Activated naive CD4-positive, alpha-beta T cell treated with anti-CD3 and anti-CD28 coated beads, Interleukin-2, amount 50 U/mL, for 24 hours (primary cell): ENCODE results near the gene RFK.
"Not testable (repeated sequence)": the region's sequence is repeated elsewhere in the genome, so short reads cannot be mapped to it uniquely, and the experiment has no call there.

Source experiments
- H3K27ac Mint-ChIP-seq: one replicate; pipeline ENCODE4 v1.8.0; 2021; ENCODE audit warnings: mild to moderate bottlenecking, mixed read lengths
- H3K27me3 Mint-ChIP-seq: one replicate; pipeline ENCODE4 v1.8.0; 2021; ENCODE audit warnings: mixed read lengths
- H3K36me3 Mint-ChIP-seq: one replicate; pipeline ENCODE4 v1.8.0; 2021; ENCODE audit warnings: mixed read lengths
- H3K4me1 Mint-ChIP-seq: one replicate; pipeline ENCODE4 v1.8.0; 2021; ENCODE audit warnings: mixed read lengths
- H3K4me3 Mint-ChIP-seq: one replicate; pipeline ENCODE4 v1.8.0; 2021; ENCODE audit warnings: mild to moderate bottlenecking, mixed read lengths
- H3K9me3 Mint-ChIP-seq: one replicate; pipeline ENCODE4 v1.8.0; 2021; ENCODE audit warnings: mixed read lengths

RFK gene

DNA sequence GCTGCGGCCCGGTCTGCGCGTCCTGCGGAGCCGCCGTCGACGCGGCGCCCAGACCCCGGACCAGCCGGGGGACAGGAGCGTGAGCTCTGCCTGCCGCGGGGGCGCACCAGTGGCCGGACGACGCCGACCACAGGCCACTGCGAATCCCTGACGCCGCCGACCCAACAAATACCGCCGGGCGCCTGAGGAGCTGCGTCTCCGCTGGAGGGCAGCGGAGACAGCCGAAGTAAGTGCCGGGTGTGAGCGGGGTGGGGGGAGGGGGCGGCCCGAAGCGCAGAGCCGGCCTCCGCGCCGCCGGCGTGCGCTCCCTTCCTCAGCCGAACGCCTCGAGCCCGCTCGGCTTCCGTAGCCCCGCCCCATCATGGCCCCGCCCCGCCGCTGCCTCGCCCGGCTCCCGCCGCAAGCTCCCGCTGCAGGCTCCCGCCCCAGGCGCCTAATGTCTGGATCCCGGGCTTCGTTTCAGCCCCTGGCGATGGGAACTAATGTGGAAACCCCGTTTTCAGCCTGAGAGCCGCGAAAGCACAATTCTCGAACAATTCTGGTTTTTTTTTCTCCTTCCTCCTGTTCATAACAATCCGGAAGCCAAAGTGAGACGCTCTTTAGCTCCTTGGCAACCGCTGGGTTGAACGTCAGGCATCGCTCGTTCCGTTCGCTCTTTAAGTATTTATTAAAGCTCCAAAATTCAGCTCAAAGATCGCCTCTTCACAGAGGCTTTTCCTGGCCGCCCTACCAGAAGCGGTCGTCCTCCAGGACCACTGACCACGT is at the start of gene RFK:
TSS of gene RFK (minus strand) at position 232 of the 765 bp plus-strand sequence. CDS start 255 bp downstream, outside the sequence.
- Mint-ChIP-seq H3K36me3 (peaks cover 9% of the 10 kb centered on the region), H3K27ac (peak within 1 kb of the TSS; percentile 99), H3K4me3 (peak within 1 kb of the TSS; percentile 100), H3K4me1 (peaks cover 36% of the 10 kb centered on the region), H3K27me3 (no peaks in the 10 kb centered on the region), H3K9me3 (no peaks in the 10 kb centered on the region)

DNA sequence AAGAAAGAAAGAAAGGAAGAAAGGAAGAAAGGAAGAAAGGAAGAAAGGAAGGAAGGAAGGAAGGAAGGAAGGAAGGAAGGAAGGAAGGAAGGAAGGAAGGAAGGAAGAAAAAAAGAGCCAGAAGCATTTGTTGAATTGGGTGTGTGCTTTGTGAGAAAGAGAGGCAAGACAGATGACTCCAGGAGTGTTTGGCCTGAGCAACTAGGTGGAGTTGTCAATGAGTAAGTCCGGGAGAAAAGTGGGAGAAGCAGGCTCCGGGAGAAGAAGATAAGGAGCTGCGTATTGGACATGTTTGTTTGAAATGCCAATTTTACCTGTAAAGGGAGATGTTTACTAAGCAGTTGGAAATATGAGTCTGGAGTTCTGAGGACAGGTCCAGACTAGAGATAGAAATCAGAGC is 49.7 kb upstream of the RFK start:
- Mint-ChIP-seq H3K9me3 (no peaks in the 10 kb centered on the region), H3K27ac (no peak overlapping the region), H3K27me3 (peaks cover 2% of the 10 kb centered on the region), H3K36me3 (no peaks in the 10 kb centered on the region), H3K4me1 (peaks cover 4% of the 10 kb centered on the region), H3K4me3 (no peak overlapping the region)

DNA sequence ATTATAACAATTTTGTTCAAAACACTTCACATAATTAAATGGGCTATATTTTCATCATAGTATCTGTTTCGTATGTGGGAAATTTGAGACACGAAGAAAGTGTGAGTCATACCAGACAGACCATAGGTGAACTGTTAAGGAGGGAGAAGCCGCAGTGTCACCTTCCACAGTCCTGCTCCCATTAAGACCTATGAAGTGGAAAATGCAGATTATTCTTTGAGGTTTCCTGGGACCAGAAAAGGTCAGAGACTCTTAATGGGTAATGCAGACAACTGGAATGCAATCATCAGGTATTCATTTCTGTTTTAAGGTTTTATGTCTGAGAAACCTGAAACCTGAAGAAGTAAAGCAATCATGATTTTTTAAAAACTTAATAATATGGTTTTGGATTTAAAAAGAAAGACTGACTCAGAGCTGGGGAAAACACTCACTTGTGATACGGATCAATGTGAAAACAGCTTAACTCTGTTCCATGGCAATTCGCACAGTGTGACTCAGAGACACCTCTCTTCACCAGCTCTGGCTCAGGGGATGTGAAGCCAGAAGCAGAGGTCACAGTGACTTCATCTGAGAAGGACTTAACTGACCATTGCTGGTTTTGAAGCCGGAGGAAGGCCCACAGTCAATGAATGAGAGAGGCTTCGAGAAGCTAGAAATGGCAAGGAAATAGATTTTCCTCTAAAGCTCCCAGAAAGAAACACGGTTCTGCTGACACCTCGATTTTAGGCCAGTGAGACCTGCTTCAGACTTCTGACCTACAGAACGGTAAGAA is 47.5 kb upstream of the RFK start:
- no peaks in the 10 kb centered on the region for H3K9me3 Mint-ChIP-seq
- H3K36me3 Mint-ChIP-seq = no peaks in the 10 kb centered on the region
- H3K4me1 Mint-ChIP-seq = peaks cover 4% of the 10 kb centered on the region
- H3K4me3 Mint-ChIP-seq = peak overlapping the region; percentile 43
- H3K27me3 Mint-ChIP-seq = peaks cover 2% of the 10 kb centered on the region
- H3K27ac Mint-ChIP-seq = peak overlapping the region; percentile 89

DNA sequence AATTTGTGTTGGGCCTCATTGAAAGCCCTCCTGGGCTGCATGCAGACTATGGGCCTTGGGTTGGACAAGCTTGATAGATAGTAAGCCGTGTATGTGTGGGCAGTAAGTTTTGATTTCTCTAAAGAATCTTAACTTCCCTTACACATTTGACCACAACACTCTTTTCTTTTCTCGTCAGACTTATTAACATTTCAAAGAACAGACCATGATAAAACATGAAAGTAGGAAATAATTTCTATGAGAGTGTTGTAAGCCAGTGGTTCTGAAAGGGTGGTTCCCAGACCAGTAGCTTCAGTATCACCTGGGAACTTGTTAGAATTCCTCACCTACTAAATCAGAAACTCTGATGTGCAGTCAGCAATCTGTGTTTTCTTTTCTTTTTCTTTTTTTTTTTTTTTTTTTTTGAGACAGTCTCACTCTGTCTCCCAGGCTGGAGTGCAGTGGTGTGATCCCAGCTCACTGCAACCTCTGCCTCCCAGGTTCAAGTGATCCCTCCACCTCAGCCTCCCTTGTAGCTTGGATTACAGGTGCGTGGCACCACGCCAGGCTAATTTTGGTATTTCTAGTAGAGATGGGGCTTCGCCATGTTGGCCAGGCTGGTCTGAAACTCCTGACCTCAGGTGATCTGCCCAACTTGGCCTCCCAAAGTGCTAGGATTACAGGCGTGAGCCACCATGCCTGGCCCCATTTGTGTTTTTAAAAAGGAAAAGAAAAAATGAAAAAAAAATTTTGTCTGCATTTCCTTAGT is 44.8 kb upstream of the RFK start:
- Mint-ChIP-seq H3K36me3 (no peaks in the 10 kb centered on the region), H3K4me3 (no peak overlapping the region), H3K4me1 (peaks cover 4% of the 10 kb centered on the region), H3K27ac (no peak overlapping the region), H3K9me3 (no peaks in the 10 kb centered on the region), H3K27me3 (no peaks in the 10 kb centered on the region)

DNA sequence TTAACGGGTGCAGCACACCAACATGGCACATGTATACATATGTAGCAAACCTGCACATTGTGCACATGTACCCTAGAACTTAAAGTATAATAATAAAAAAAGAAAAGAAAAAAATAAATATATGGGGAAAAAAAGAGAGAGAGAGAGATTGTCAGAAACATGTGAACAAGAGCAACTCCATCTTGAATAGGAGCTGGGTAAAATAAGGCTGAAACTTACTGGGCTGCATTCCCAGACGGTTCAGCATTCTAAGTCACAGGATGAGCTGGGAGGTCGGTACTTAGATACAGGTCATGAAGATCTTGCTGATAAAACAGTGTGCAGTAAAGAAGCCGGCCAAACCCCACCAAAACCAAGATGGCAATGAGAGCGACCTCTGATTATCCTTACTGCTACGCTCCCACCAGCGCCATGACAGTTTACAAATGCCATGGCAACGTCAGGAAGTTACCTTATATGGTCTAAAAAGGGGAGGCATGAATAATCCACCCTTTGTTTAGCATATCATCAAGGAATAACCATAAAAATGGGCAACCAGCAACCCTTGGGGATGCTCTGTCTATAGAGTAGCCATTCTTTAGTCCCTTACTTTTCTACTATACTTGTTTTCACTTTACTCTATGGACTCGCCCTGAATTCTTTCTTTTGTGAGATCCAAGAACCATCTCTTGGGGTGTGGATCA is 42.9 kb upstream of the RFK start:
- not testable (repeated sequence) for H3K27me3 Mint-ChIP-seq, H3K27ac Mint-ChIP-seq, H3K9me3 Mint-ChIP-seq, H3K36me3 Mint-ChIP-seq, H3K4me1 Mint-ChIP-seq, H3K4me3 Mint-ChIP-seq

DNA sequence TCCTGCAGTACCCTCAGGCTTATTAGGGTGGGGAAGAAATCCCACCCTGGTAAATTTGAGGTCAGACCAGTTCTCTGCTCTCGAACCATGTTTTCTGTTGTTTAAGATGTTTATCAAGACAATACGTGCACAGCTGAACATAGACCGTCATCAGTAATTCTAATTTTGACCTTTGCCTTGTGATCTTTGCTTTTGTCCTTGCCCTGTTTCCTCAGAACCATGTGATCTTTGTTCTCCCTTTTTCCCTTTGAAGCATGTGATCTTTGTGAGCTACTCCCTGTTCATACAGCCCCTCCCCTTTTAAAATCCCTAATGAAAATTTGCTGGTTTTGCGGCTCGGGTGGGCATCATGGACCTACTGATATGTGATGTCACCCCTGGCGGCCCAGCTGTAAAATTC is 40.7 kb upstream of the RFK start:
- not testable (repeated sequence) for H3K9me3 Mint-ChIP-seq, H3K27me3 Mint-ChIP-seq, H3K36me3 Mint-ChIP-seq, H3K4me1 Mint-ChIP-seq, H3K4me3 Mint-ChIP-seq, H3K27ac Mint-ChIP-seq

DNA sequence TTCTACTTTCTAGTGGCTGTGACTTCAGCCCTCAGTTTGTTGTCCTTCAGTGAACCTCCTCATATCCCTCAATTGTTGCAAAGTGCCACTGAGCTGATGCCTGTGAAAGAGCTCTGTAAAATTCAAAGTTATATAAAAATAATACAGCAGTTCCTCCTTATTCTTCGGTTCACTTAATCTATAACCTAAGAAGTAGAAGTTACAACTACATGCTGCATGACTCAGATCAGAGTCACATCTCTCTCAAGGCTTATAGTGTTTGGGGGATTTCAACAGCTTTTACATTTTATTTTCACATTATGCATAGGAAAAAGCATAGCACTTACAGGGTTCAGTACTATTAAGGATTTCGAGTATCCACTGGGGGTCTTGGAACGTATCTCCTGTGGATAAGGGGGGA is 39.6 kb upstream of the RFK start:
- no peak overlapping the region for H3K4me3 Mint-ChIP-seq
- H3K9me3 Mint-ChIP-seq = no peaks in the 10 kb centered on the region
- no peak overlapping the region for H3K27ac Mint-ChIP-seq
- no peaks in the 10 kb centered on the region for H3K36me3 Mint-ChIP-seq
- no peaks in the 10 kb centered on the region for H3K27me3 Mint-ChIP-seq
- no peaks in the 10 kb centered on the region for H3K4me1 Mint-ChIP-seq

DNA sequence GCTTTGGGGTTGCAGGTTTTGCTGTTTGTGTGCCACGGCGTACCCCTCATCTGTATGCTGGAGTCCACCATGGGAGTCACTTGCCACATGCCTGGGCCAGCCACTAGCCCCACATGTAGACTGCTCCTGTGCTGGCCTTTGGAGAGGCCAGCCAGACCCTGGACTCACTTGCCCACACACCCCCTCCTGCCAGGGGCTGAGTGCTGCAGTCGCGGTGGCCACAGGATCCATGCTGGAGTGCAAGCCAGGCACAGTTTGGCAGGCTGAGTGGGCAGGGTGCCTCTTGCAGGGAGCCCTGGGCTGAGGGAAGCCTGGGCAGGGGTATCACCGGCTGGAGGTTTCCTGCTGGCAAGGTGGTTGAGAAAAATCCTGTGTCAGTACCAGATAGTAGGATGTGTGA is 39.2 kb upstream of the RFK start:
- Mint-ChIP-seq H3K27ac (no peak overlapping the region), H3K36me3 (no peaks in the 10 kb centered on the region), H3K27me3 (no peaks in the 10 kb centered on the region), H3K4me1 (no peaks in the 10 kb centered on the region), H3K9me3 (no peaks in the 10 kb centered on the region), H3K4me3 (no peak overlapping the region)

DNA sequence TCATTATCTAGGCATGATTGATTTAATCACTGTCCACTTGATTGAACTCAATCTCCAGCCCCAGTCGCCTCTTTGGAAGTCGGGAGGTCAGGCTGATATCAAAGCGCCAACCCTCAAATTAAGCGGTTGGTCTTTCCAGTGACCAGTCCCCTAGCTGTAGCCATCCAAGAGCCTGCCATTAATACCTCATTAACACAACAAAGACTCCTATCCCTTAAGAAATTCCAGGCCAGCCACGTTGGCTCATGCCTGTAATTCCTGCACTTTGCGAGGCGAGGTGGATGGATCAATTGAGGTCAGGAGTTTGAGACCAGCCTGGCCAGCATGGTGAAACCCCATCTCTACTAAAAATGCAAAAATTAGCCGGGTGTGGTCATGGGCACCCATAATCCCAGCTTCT is 37.4 kb upstream of the RFK start:
- Mint-ChIP-seq H3K9me3 (no peaks in the 10 kb centered on the region), H3K4me1 (no peaks in the 10 kb centered on the region), H3K27ac (no peak overlapping the region), H3K4me3 (no peak overlapping the region), H3K27me3 (no peaks in the 10 kb centered on the region), H3K36me3 (no peaks in the 10 kb centered on the region)

DNA sequence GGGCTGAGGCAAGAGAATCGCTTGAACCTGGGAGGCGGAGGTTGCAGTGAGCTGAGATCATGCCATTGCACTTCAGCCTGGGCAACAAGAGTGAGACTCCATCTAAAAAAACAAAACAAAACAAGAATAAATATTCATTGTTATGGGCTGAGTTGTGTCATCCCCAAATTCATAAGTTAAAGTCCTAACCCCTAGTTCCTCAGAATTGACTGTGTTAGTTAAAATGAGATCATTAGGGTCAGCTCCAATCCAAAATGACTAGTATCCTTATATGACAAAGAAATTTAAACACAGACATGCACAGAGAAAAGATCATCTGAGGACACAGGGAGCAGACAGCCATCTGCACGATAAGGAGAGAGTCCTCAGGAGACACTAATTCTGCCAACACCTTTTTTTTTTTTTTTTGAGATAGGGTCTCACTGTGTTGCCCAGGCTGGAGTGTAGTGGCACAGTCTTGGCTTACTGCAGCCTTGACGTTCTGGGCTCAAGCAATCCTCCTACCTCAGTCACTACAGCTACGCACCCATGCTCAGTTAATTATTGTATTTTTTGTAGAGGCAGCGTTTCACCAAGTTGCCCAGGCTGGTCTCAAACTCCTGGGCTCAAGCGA is 32.7 kb upstream of the RFK start:
- H3K36me3 Mint-ChIP-seq = no peaks in the 10 kb centered on the region
- no peak overlapping the region for H3K27ac Mint-ChIP-seq
- peaks cover 5% of the 10 kb centered on the region for H3K4me1 Mint-ChIP-seq
- H3K9me3 Mint-ChIP-seq = no peaks in the 10 kb centered on the region
- no peaks in the 10 kb centered on the region for H3K27me3 Mint-ChIP-seq
- no peak overlapping the region for H3K4me3 Mint-ChIP-seq

DNA sequence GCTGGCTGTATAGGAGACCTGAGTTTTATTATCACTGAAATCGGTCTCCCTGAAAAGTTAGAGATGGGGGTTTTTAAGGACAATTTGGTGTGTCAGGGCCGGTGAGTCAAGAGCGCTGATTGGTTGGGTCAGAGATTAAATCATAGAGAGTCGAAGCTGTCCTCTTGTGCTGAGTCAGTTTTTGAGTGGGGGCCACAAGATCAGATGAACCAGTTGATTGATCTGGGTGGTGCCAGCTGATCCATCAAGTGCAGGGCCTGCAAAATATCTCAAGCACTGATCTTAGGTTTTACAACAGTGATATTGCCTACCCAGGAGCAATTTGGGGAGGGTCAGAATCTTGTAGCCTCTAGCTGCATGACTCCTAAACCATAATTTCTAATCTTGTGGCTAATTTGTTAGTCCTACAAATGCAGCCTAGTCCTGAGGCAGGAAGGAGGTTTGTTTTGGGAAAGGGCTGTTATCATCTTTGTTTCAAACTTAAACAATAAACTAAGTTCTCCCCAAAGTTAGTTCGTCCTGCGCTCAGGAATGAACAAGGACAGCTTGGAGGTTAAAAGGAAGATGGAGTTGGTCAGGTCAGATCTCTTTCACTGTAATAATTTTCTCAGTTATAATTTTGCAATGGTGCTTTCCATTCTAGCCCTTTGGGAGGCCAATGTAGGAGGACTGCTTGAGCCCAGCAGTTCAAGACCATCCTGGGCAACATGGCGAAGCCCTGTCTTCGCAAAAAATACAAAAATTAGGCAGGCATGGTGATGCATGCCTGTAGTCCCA is 31.6 kb upstream of the RFK start:
- Mint-ChIP-seq H3K27me3 (no peaks in the 10 kb centered on the region), H3K36me3 (no peaks in the 10 kb centered on the region), H3K4me3 (no peak overlapping the region), H3K4me1 (peaks cover 5% of the 10 kb centered on the region), H3K9me3 (no peaks in the 10 kb centered on the region), H3K27ac (no peak overlapping the region)

DNA sequence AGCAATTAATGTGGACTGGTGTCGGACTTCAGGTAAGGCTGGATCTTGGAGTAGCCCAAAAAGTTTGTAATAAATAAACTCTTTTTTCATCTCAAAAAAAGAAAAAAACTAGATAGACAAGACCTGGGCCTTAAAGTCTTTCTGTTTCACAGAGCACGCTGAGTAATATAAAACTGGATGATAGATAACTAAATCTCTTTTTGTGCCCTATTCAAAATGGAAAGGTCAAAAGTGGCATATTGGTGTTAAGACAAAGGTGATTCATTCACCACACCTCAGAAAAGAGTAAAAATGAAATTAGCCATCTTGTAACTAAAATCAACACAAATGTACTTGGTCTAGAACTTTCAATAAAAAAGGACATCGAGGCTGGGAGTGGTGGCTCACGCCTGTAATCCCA is 30.3 kb upstream of the RFK start:
- no peak overlapping the region for H3K27ac Mint-ChIP-seq
- no peaks in the 10 kb centered on the region for H3K36me3 Mint-ChIP-seq
- peaks cover 5% of the 10 kb centered on the region for H3K4me1 Mint-ChIP-seq
- H3K9me3 Mint-ChIP-seq = no peaks in the 10 kb centered on the region
- no peak overlapping the region for H3K4me3 Mint-ChIP-seq
- no peaks in the 10 kb centered on the region for H3K27me3 Mint-ChIP-seq

DNA sequence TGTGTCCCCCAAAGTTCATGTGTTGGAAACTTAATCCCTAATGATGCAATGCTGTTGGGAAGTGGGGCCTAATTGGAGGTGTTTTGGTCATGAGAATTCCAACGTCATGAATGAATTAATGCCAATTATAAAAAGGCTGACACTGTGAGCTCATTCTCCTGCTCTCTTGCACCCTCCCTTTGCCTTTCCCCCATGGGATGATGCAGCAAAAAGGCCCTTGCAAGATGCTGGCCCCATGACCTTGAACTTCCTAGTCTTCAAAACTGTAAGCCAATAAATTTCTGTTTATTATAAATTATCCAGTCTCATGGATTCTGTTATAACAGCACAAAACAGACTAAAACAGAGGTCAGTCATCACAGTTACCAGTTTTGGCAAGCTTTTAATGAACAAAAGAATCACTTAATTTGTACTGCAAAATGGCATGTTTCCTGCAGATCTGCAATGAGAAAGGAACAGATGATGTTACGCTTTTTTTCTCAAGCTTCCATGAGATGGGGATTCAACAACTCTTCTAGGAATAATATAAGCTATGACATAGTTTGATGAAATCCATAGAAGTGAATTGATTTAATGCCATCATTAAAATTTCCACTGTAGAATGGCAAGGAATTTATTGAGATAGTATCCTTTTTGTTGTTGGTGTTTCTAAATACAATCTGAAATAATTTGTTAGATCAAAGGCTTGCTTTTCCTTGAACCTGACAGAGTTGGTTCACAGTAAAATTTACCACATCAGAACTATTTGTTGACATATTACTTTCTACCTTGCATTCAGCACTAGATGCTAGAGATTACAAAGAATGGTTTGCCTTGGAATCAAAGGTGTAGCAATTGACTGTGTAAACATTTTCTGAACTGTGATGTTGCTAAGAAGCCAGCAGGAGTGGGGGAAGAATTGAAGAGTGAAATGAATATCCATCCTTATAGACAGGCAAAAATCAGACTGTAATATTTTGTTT is 29.3 kb upstream of the RFK start:
- H3K9me3 Mint-ChIP-seq = no peaks in the 10 kb centered on the region
- no peak overlapping the region for H3K4me3 Mint-ChIP-seq
- H3K36me3 Mint-ChIP-seq = no peaks in the 10 kb centered on the region
- H3K27me3 Mint-ChIP-seq = no peaks in the 10 kb centered on the region
- H3K4me1 Mint-ChIP-seq = peaks cover 5% of the 10 kb centered on the region
- no peak overlapping the region for H3K27ac Mint-ChIP-seq
